ENCODE measurements around the gene CPEB1.

DNA sequence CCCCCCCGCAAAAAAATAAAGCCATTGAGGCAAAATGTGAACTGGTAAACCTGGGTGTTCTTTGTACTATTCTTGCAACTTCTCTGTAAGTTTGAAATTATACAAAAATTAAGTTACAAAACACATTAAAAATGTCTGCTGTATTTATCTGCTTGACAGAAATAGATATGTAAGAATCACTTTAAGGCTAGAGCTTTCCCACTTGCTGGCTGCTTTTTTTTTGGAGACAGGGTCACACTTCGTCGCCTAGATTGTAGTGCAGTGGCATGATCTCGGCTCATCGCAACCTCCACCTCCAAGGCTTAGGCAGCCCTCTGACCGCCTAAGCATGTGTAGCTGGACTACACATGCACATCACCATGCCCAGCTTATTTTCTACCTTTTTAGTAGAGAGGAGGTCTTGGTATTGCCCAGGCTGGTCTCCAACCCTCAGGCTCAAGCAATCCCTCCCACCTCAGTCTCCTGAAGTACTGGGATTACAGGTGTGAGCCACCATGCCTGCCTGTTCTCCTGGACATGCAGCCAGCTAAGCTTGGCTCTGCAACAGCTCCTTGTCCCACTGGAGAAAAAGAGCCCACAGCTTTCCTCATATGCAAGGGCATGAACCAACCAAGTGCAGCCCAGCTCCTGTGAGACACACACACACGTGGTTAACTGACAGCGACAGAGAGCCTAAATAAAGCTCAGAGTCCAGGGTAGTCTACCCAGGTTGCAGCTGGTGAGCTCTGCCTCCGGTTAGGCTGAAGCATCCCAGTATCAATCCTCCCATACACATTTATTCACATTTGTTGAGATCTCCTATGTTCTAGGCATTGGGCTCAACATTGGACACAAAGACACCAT, 111.4 kb downstream of the CPEB1 start:
- TF ChIP-seq NR3C1 (IDR thresholded peaks at IDR 0.05) = no peak
- TF ChIP-seq CBX2 (IDR thresholded peaks at IDR 0.05; ENCODE audit: borderline replicate concordance, low read depth) = no peak
- TF ChIP-seq, protein P1, sequence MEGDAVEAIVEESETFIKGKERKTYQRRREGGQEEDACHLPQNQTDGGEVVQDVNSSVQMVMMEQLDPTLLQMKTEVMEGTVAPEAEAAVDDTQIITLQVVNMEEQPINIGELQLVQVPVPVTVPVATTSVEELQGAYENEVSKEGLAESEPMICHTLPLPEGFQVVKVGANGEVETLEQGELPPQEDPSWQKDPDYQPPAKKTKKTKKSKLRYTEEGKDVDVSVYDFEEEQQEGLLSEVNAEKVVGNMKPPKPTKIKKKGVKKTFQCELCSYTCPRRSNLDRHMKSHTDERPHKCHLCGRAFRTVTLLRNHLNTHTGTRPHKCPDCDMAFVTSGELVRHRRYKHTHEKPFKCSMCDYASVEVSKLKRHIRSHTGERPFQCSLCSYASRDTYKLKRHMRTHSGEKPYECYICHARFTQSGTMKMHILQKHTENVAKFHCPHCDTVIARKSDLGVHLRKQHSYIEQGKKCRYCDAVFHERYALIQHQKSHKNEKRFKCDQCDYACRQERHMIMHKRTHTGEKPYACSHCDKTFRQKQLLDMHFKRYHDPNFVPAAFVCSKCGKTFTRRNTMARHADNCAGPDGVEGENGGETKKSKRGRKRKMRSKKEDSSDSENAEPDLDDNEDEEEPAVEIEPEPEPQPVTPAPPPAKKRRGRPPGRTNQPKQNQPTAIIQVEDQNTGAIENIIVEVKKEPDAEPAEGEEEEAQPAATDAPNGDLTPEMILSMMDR (IDR thresholded peaks at IDR 0.05) = no peak
- no peak for TF ChIP-seq PHF8 (IDR thresholded peaks at IDR 0.05; ENCODE audit: borderline replicate concordance, low read depth)
- TF ChIP-seq FOSL2 (IDR thresholded peaks at IDR 0.05) = no peak
- TF ChIP-seq FOSL2 (CRISPR knock-in tag; IDR thresholded peaks at IDR 0.05) = no peak
- TF ChIP-seq EP300 (IDR thresholded peaks at IDR 0.05) = no peak
- no peak for TF ChIP-seq SMC3 (IDR thresholded peaks at IDR 0.05)
- TF ChIP-seq, protein P2, sequence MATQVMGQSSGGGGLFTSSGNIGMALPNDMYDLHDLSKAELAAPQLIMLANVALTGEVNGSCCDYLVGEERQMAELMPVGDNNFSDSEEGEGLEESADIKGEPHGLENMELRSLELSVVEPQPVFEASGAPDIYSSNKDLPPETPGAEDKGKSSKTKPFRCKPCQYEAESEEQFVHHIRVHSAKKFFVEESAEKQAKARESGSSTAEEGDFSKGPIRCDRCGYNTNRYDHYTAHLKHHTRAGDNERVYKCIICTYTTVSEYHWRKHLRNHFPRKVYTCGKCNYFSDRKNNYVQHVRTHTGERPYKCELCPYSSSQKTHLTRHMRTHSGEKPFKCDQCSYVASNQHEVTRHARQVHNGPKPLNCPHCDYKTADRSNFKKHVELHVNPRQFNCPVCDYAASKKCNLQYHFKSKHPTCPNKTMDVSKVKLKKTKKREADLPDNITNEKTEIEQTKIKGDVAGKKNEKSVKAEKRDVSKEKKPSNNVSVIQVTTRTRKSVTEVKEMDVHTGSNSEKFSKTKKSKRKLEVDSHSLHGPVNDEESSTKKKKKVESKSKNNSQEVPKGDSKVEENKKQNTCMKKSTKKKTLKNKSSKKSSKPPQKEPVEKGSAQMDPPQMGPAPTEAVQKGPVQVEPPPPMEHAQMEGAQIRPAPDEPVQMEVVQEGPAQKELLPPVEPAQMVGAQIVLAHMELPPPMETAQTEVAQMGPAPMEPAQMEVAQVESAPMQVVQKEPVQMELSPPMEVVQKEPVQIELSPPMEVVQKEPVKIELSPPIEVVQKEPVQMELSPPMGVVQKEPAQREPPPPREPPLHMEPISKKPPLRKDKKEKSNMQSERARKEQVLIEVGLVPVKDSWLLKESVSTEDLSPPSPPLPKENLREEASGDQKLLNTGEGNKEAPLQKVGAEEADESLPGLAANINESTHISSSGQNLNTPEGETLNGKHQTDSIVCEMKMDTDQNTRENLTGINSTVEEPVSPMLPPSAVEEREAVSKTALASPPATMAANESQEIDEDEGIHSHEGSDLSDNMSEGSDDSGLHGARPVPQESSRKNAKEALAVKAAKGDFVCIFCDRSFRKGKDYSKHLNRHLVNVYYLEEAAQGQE (IDR thresholded peaks at IDR 0.05) = no peak
- no peak for TF ChIP-seq HDAC2 (IDR thresholded peaks at IDR 0.05)
- TF ChIP-seq ZSCAN20 (CRISPR knock-in tag; IDR thresholded peaks at IDR 0.05) = no peak
- no peak for TF ChIP-seq NFE2L2 (conservative IDR thresholded peaks at IDR 0.05; ENCODE audit: low read length)
- TF ChIP-seq CEBPB (IDR thresholded peaks at IDR 0.05) = no peak

Measured in A549 (cell line).